Iris pigment epithelial cell (primary cell): Measurements from ENCODE around the gene TTC39C.
A peak's percentile ranks its signal among the peaks of the same experiment; 100 is the strongest.

Experiments used
- DNase-seq: peaks from one replicate; pipeline ENCODE4 v3.0.0-alpha.2; 2011; ENCODE audit warnings: low read depth

TTC39C gene

DNA sequence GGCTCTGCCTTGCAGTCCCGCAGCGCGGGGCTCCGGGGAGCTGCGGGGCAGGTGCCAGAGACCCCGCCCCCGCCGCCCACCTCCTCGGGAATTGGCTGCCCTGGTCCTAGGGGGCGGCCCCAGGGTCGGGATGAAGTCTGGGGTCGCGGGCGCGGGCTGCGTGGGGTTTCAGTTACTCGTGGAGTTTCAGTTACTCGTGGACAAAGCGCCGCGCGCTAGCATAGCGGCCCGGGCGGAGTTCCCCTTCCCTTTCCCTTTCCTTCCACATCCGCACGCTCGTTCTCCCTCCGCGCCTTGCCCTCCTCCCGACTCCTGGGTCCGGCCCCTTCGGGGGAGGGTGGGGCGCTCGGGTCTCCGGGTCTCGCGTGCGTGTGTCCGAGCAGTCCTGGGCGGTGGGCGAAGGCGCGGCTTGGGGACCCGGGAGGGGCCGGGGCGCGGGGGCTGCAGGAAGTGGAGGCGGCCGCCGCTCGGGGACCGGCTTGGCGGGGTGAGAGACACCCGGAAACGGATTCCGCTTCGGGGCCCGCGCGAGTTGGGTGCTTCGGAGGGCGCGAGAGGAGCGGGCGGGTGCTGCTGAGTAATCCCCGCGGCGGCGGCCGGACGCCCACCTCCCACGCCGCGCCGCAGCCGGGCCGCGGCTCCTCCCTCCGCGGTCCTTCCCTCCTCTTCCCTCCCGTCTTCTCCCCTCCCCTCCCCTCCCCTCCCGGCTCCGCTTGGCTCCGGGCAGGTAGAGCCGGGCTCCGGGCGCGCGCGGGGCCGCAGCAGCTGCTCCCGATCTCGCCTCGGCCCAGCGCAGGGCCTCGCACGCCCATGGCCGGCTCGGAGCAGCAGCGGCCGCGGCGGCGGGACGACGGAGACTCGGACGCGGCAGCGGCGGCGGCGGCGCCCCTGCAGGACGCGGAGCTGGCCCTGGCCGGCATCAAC is at the start of gene TTC39C:
Gene TTC39C (plus strand): TSS at position 693 of the 924 bp plus-strand sequence. CDS start 118 bp downstream, at position 811.
- peak; percentile 83 for DNase-seq

DNA sequence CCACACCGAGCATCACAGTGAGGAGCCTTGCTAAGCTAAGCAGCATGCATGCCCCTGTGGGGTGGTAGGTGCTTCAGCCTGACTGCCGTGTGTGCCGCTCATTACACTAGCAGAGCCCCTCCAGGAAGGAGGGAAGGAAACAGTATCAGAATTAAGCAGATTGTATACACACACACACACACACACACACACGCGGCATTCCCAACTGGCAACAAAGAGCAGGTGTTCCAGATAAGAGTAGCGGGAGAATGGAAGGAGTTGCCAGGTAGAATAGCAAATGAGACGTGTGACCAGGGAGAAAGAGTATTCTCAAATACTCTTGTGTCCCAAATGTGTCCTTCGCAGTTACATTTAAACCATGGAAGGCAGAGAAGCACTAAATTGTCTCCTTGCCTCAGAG is 47.6 kb upstream of the TTC39C start:
- no peak for DNase-seq

- DNase-seq = no peak
Measured at GRCh38 chr18:23967321-23968089, 47.0 kb upstream of the TTC39C start.

- DNase-seq = no peak
Measured at GRCh38 chr18:23968638-23969604, 45.6 kb upstream of the TTC39C start.

DNA sequence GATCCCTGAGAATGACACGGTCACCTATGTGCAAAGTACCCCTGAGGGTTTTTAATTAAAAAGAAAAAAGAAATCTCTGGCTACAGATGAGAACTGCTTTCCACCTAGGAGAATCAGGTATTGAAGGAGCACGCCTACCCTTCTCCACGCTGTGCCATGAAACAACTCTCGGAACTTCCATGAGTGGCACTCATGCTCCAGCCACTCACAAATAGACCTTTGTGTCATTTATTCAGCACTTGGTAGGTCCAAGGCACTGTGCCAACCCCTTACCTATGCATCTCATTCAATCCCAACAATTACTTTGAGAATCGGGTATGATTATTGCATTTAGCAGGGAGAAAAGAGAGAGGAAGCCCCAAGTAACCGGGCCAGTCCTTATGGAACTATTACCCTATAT is 44.9 kb upstream of the TTC39C start:
- DNase-seq = no peak

DNA sequence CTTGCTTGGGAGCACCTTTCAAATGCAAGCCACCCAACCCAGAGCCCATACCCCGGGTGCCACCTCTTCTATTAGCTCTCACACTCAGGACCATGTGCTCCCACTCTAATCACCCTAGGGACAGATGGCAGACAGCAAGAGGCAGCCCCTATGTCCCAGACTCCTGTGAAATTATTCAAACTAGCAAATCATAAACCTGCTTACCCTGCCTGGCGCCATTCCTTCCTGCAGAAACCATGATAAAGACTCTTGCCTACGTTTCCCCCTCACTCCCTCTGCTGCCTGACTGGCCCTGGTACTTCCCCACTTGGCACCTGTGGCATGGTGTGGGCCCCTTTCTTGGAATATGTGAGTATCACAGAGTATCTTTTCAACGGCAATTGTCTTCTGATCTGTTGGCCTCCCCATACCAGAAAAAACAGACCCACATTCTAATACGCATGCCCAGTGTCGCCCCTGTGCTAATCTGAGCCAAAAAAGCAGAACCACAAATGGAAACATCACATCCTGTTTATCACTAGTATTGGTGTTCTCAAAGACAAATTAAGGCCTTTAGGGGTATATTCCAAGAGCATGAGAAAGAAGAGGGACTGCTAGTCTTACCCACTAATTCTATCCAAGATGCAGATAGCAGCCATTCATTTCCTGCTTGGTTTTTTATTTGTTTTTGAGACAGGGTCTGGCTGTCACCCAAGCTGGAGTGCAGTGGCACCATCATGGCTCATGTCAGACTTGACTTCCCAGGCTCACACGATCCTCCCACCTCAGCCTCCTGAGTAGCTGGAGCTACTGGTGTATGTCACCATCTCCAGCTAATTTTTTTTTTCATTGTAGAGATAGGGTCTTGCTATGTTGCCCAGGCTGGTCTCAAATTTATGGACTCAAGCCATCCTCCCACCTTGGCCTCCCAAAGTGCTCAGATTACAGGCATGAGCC is 44.1 kb upstream of the TTC39C start:
- no peak for DNase-seq

DNA sequence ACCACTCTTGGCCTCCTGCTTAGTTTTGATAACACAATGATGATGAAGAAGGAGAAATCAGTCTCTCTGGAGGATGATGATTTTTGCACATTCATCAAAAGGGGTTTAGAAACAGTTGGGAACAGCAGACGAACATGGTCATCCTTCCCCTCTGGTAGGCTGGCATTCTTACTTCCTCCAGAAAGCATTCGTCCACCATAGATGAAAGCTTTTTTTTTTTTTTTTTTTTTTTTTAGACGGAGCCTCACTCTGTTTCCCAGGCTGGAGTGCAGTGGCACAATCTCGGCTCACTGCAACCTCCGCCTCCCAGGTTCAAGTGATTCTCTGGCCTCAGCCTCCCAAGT is 43.5 kb upstream of the TTC39C start:
- DNase-seq = no peak

DNA sequence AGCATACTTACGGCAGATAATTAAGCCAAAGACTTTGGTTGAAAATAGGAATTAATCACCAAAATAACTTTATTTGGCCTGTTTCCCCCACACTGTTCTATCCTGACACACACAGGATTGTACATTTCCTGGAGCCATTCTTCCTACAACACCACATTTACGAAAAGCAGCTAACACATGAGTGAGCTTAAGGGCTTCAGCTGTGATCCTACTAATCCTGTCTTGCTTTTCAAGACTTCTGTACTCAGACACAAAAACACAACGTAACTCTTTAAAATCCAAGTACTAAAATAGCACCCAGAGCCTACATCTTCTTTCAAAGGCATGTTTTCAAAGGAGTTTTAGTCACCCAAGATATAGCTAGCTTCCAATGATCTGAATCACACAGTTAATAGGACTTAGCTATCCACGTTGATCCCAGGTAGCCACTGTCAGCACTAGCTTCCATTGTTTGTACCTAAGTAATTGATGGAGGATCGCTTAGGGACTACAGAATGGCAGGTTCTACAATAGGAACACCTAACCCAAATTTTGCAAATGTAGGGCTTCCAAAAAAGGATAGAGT is 42.8 kb upstream of the TTC39C start:
- no peak for DNase-seq

DNA sequence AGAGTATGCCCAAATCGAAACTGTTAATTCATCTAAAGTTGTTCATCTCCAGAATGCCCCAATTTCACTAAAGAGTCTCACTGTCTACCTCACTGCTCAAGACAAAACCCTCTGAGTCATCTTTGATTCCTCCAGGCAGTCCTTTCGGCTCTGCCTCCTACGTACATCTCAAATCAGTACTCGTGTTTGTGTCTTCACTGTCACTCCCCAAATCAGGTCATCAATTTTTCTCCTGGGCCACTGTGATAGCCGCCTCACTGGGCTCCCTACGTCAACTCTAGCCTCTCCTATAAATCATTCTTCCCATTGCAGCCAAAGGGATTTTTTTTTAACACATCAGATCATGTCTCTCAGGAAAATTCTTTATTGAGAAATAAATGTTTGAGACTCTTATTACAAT is 42.1 kb upstream of the TTC39C start:
- DNase-seq = no peak

GRCh38 chr18:23977103-23977502 is 37.5 kb upstream of the TTC39C start:
- no peak for DNase-seq

GRCh38 chr18:23977719-23978483 is 36.7 kb upstream of the TTC39C start:
- DNase-seq = no peak

DNA sequence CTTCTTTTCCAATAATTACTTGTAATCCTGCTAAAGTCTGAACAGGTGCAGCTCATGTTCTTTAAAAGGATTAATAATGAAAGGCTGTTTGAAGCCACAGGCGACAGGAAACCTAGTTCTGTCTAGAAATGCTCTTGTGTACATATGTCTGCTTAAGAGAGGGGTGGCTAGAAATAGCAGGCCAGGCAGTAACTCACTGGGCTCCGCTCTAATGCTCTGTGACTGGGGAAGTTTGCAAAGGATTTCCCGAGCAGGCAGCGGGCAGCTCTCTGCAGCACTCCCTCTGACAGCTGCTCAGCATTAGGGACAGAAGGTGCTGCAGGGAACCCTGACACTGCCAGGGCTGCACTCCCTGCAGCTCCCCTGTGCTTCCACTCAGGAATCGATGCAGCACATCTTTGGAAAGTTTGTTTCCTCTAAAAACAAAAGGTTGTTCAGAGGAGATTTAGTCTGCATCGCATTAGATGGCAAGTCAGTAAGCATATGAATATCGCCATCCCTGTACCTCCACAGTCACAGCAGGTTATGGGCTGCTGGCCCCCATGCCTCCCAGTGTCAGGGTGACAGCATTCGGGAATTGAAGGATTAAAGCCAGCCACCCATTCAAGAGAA is 33.1 kb upstream of the TTC39C start:
- DNase-seq = no peak

- peak; percentile 79 for DNase-seq
Measured at GRCh38 chr18:23982155-23983079, 32.1 kb upstream of the TTC39C start.

GRCh38 chr18:23983112-23983511 is 31.4 kb upstream of the TTC39C start:
- DNase-seq = no peak

DNA sequence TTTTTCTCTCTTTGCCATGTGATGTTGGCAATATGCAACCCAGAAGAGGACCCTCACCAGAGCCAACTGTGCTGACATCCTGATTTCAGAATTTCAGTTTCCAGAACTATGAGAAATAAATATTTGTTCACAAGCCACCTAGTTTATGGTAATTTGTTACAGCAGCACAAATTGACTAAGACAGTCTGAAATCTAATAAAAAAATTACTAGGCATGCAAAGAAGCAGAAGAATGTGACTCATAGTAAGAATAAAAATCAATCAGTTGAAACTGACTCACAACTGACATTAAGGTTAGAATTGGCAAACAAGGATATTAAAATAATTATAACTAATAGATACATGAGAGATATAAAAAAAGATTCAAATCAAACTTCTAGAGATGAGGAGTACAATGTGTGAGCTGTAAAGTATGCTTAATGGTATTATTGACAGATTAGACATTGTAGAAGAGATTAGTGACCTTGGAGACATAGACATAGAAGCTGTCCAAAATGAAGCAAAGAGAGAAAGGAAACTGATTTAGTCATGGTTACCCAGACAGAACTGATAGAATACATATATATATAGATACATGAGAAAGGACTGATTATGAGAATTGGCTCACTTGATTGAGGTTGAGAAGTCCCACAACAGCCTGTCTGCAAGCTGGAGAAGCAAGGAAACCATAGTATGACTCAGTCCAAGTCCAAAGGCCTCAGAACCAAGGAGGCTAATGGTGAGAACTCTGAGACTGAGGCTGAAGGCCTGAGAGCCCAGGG is 27.8 kb upstream of the TTC39C start:
- no peak for DNase-seq

DNA sequence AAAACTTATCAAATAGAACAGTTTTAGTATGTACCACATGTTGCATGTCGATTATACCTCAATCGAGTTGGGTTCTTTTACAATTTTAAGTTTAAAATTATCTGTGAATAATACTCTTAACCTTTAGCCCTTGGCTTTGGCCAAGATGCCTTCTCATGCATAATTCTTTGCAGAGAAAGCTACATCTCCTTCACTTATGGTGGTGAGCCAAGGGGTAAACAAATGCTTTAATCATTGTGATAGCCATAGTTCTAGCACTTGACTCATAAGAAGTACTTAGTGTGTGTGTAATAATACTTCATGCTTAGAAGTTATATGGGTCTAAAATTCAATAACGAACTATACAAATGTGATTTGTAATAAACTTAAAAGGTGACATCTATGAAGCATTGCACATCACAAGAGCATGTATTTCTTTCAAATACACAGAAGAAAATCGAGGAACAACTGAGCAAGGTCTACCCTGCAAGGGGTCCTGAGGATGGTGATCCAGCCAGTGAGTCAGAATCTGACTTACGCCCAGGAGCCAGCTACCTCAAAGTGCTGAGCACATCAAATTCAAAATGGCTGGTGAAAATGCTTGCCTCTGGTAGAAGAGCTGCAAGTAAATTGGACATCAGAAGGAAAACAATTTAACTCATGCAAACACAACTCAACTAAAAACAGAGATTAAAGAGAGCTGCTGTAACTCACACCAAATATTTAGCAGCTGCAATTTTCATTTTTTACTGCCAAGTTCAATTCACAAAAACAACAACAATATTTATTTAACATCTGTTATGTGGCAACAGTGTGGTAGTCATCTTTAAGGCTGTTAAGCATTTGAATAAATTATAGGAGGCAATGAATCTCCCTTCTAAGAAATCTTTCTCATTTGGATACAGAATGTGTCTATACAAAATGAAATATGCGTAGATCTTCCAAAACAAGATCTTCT is 23.8 kb upstream of the TTC39C start:
- DNase-seq = no peak
